CD14-positive monocyte (primary cell): Measurements from ENCODE around the gene QDPR. TPM values are rescaled to one million over a fixed set of nuclear protein-coding genes. Genes with fewer than 3 reads are reported as not detected.

ENCODE experiments used
- DNase-seq, 3 donors: peaks; one replicate each; pipeline ENCODE4 v3.0.0-alpha.2; 2011 to 2022
- H2AFZ ChIP-seq: 2 replicates; pipeline ENCODE4 v1.6.0; 2012; ENCODE audit warnings: mild to moderate bottlenecking, low read depth, low read length, inconsistent platforms; ENCODE audit not compliant: insufficient read depth, poor library complexity, severe bottlenecking
- H3K27ac ChIP-seq, 2 donors: 1 replicate in 1 of 2; 2 replicates in 1 of 2; pipeline ENCODE4 v1.5.1; 2012 to 2013; ENCODE audit warnings: low read length in 2 of 2, control low read depth in 1 of 2, inconsistent platforms in 1 of 2, low read depth in 1 of 2, mild to moderate bottlenecking in 1 of 2
- H3K27me3 ChIP-seq, 2 donors: one replicate each; pipeline versions ENCODE4 v1.6.0 to v1.6.1; 2011 to 2013; ENCODE audit warnings: low read length in 2 of 2; ENCODE audit not compliant: control insufficient read depth in 2 of 2, insufficient read depth in 2 of 2
- H3K36me3 ChIP-seq, 2 donors: replicated peaks in 1 of 2; 1 replicate in 1 of 2; 2 replicates in 1 of 2; pipeline versions ENCODE4 v1.5.1 to v1.6.1; 2012 to 2013; ENCODE audit warnings: low read length in 2 of 2, control low read depth in 1 of 2, inconsistent platforms in 1 of 2, mild to moderate bottlenecking in 1 of 2; ENCODE audit not compliant: insufficient read depth in 2 of 2, control insufficient read depth in 1 of 2
- H3K4me1 ChIP-seq, 2 donors: 1 replicate in 1 of 2; 2 replicates in 1 of 2; pipeline versions ENCODE4 v1.5.1 to v1.6.1; 2012 to 2013; ENCODE audit warnings: low read length in 2 of 2, control low read depth in 1 of 2, inconsistent platforms in 1 of 2, mild to moderate bottlenecking in 1 of 2, moderate library complexity in 1 of 2; ENCODE audit not compliant: insufficient read depth in 2 of 2, control insufficient read depth in 1 of 2
- H3K4me2 ChIP-seq: replicated peaks from 2 replicates; pipeline ENCODE3; 2012; ENCODE audit warnings: low read length, moderate library complexity, mild to moderate bottlenecking; ENCODE audit not compliant: poor library complexity, severe bottlenecking; ENCODE audit errors: extremely low read depth
- H3K4me3 ChIP-seq, 3 experiments: fragments of 200-600 bp in 1 of 3; sonication (generic) in 1 of 3; replicated peaks in 1 of 3; 1 replicate in 2 of 3; 2 replicates in 1 of 3; pipeline ENCODE4 v1.5.1; 2011 to 2013; ENCODE audit warnings: low read length in 3 of 3, mild to moderate bottlenecking in 3 of 3, control low read depth in 2 of 3, low read depth in 2 of 3, inconsistent platforms in 1 of 3, moderate library complexity in 1 of 3
- H3K79me2 ChIP-seq: 2 replicates; pipeline ENCODE4 v1.6.0; 2012; ENCODE audit warnings: mild to moderate bottlenecking, control low read depth, inconsistent platforms, low read length, moderate library complexity; ENCODE audit not compliant: insufficient read depth
- H3K9ac ChIP-seq: 2 replicates; pipeline ENCODE4 v1.6.0; 2017; ENCODE audit warnings: low read length, mild to moderate bottlenecking; ENCODE audit not compliant: insufficient read depth, poor library complexity, severe bottlenecking
- H3K9me3 ChIP-seq, 2 donors: replicated peaks in 1 of 2; 1 replicate in 1 of 2; 2 replicates in 1 of 2; pipeline versions ENCODE4 v1.5.1 to v1.6.1; 2012 to 2013; ENCODE audit warnings: low read length in 2 of 2, control low read depth in 1 of 2; ENCODE audit not compliant: control insufficient read depth in 1 of 2, insufficient read depth in 1 of 2
- H4K20me1 ChIP-seq: 2 replicates; pipeline ENCODE4 v1.6.0; 2012; ENCODE audit warnings: mild to moderate bottlenecking, low read length, control low read depth, moderate library complexity; ENCODE audit not compliant: insufficient read depth
- H3K27ac Mint-ChIP-seq, 7 donors: one replicate each; pipeline ENCODE4 v1.8.0; 2020; ENCODE audit warnings: mild to moderate bottlenecking in 7 of 7, mixed read lengths in 7 of 7, moderate library complexity in 6 of 7, inconsistent platforms in 2 of 7
- H3K27me3 Mint-ChIP-seq, 3 donors: one replicate each; pipeline ENCODE4 v1.8.0; 2021 to 2022; ENCODE audit warnings: low read depth in 3 of 3, mild to moderate bottlenecking in 3 of 3, mixed read lengths in 3 of 3, moderate library complexity in 3 of 3, inconsistent platforms in 1 of 3
- H3K36me3 Mint-ChIP-seq, 2 donors: one replicate each; pipeline ENCODE4 v1.8.0; 2020; ENCODE audit warnings: mixed read lengths in 2 of 2, inconsistent platforms in 1 of 2, mild to moderate bottlenecking in 1 of 2
- H3K4me1 Mint-ChIP-seq: one replicate; pipeline ENCODE4 v1.8.0; 2020; ENCODE audit warnings: mild to moderate bottlenecking, mixed read lengths
- H3K4me3 Mint-ChIP-seq, 2 donors: one replicate each; pipeline ENCODE4 v1.8.0; 2020; ENCODE audit warnings: mild to moderate bottlenecking in 2 of 2, mixed read lengths in 2 of 2, moderate library complexity in 1 of 2
- H3K9me3 Mint-ChIP-seq, 7 donors: one replicate each; pipeline ENCODE4 v1.8.0; 2020 to 2022; ENCODE audit warnings: mixed read lengths in 7 of 7, mild to moderate bottlenecking in 6 of 7, moderate library complexity in 6 of 7, inconsistent platforms in 2 of 7
- WGBS: methylation state at CpG from one replicate; pipeline ENCODE4 v1.1.5; 2013; ENCODE audit warnings: missing lambda C conversion rate; ENCODE audit not compliant: insufficient coverage; 5-methylcytosine and 5-hydroxymethylcytosine counted together
- intact Hi-C, 2 donors: fragments of 100-400 bp; cut with micrococcal nuclease; formaldehyde crosslinking; loops; one replicate each; pipeline versions ENCODE4 v1.15.0 to v1.15.1; 2023
- polyA plus RNA-seq, 3 donors: library from polyadenylated mRNA; depleted of rRNA in 1 of 3; unstranded in 2 of 3; stranded (reverse) in 1 of 3; fragments of 300-500 nt in 2 of 3; fragments of >200 nt in 1 of 3; fragmentation: Illumina TruSeq in 2 of 3; gene quantifications; 1 replicate in 2 of 3; 2 replicates in 1 of 3; pipeline ENCODE4 v1.2.3, GENCODE V29; 2012 to 2021
- TF ChIP-seq, protein P1 (sequence below): fragments of 200-600 bp; IDR thresholded peaks from one replicate; pipeline ENCODE4 v1.8.0; 2022; ENCODE audit warnings: antibody characterized with exemption, mild to moderate bottlenecking

Gene QDPR
- polyA plus RNA-seq, 3 donors, result 15.8 to 31.7 (median 27.7) TPM

DNA sequence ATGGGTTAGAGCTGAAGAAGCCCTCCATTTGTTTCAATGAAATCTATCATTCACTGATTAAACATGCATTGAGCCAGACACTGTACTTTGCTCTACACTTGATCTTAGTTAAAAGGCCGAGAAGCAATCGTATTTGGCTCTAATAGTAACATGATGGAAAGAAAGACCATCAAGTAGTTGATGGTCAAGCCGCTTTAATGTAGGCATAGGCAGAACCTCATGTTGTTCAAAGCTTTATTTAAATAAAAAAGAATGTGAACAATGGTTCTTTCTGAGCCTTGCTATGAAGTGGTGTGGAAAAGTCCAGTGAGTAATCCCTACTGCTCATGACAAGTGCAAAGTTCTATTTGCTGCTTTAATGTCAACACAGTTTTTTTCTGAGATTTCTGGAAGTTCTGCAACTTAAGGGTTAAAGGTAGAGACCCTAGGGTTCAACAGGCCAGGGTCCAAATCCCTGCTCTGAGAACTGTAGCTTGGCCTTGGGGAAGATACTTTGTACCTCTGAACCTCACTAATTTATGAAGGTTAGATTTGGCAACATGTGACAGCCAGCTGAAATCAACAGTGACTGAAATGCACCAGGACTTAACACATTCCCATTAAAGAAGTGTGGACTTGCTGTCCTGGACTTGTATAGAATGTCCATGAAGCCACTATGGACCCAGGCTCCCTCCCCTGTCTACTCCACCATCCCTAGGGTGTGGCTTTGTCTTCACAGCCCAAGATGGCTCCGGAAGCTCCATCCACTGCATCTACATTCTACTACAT lies 47.2 kb upstream of the QDPR start:
- Mint-ChIP-seq H3K27ac (peak overlapping the region in 1 of 7 donors; percentile 38), H3K4me1 (no peaks in the 10 kb centered on the region), H3K4me3 (no peak overlapping the region), H3K36me3 (no peaks in the 10 kb centered on the region), H3K9me3 (no peaks in the 10 kb centered on the region), H3K27me3 (peaks cover 2 to 8% (median 7%) of the 10 kb centered on the region in 3 donors)
- H3K27ac ChIP-seq, result no peak overlapping the region
- 100% methylated on average over 1 of the region's 4 CpGs for WGBS
- H3K36me3 ChIP-seq, result no peaks in the 10 kb centered on the region
- H2AFZ ChIP-seq, result no peak overlapping the region
- DNase-seq, result no peak
- no peak overlapping the region for H3K4me2 ChIP-seq
- intact Hi-C loops, result no loop called here
- H3K4me3 ChIP-seq, result no peak overlapping the region
- H3K9me3 ChIP-seq, result no peaks in the 10 kb centered on the region
- H3K27me3 ChIP-seq, result no peaks in the 10 kb centered on the region
- TF ChIP-seq, protein P1, sequence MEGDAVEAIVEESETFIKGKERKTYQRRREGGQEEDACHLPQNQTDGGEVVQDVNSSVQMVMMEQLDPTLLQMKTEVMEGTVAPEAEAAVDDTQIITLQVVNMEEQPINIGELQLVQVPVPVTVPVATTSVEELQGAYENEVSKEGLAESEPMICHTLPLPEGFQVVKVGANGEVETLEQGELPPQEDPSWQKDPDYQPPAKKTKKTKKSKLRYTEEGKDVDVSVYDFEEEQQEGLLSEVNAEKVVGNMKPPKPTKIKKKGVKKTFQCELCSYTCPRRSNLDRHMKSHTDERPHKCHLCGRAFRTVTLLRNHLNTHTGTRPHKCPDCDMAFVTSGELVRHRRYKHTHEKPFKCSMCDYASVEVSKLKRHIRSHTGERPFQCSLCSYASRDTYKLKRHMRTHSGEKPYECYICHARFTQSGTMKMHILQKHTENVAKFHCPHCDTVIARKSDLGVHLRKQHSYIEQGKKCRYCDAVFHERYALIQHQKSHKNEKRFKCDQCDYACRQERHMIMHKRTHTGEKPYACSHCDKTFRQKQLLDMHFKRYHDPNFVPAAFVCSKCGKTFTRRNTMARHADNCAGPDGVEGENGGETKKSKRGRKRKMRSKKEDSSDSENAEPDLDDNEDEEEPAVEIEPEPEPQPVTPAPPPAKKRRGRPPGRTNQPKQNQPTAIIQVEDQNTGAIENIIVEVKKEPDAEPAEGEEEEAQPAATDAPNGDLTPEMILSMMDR, result no peak
- H4K20me1 ChIP-seq, result no peaks in the 10 kb centered on the region
- no peaks in the 10 kb centered on the region for H3K79me2 ChIP-seq
- H3K9ac ChIP-seq, result no peak overlapping the region
- H3K4me1 ChIP-seq, result no peaks in the 10 kb centered on the region

GRCh38 chr4:17557880-17558279 lies 46.0 kb upstream of the QDPR start:
- H3K9me3 Mint-ChIP-seq, result no peaks in the 10 kb centered on the region
- intact Hi-C loops, result no loop called here
- DNase-seq, result no peak
- H3K9ac ChIP-seq, result no peak overlapping the region
- no CpG with 5 or more reads among the region's 5 CpGs for WGBS
- TF ChIP-seq, protein P1, result no peak
- no peak overlapping the region for H3K27ac ChIP-seq
- H3K4me3 Mint-ChIP-seq, result no peak overlapping the region
- no peak overlapping the region for H3K27ac Mint-ChIP-seq
- no peaks in the 10 kb centered on the region for H3K27me3 ChIP-seq
- H3K4me1 Mint-ChIP-seq, result no peaks in the 10 kb centered on the region
- no peaks in the 10 kb centered on the region for H3K36me3 Mint-ChIP-seq
- H4K20me1 ChIP-seq, result no peaks in the 10 kb centered on the region
- H3K4me1 ChIP-seq, result no peaks in the 10 kb centered on the region
- no peaks in the 10 kb centered on the region for H3K79me2 ChIP-seq
- no peak overlapping the region for H3K4me2 ChIP-seq
- no peaks in the 10 kb centered on the region for H3K9me3 ChIP-seq
- H3K4me3 ChIP-seq, result no peak overlapping the region
- peaks cover 4 to 8% (median 7%) of the 10 kb centered on the region in 3 donors for H3K27me3 Mint-ChIP-seq
- H2AFZ ChIP-seq, result no peak overlapping the region
- no peaks in the 10 kb centered on the region for H3K36me3 ChIP-seq
